HG02678 (cell line): Measurements from ENCODE around the gene WTAP.
"Not testable (repeated sequence)": the region's sequence is repeated elsewhere in the genome, so short reads cannot be mapped to it uniquely, and the experiment has no call there.

Source experiments
- ATAC-seq: cut with Tn5 transposase; IDR thresholded peaks from one replicate; pipeline ENCODE4 v1.9.1; 2021; ENCODE audit warnings: mild to moderate bottlenecking, moderate library complexity; ENCODE audit not compliant: unreplicated experiment

Gene WTAP

DNA sequence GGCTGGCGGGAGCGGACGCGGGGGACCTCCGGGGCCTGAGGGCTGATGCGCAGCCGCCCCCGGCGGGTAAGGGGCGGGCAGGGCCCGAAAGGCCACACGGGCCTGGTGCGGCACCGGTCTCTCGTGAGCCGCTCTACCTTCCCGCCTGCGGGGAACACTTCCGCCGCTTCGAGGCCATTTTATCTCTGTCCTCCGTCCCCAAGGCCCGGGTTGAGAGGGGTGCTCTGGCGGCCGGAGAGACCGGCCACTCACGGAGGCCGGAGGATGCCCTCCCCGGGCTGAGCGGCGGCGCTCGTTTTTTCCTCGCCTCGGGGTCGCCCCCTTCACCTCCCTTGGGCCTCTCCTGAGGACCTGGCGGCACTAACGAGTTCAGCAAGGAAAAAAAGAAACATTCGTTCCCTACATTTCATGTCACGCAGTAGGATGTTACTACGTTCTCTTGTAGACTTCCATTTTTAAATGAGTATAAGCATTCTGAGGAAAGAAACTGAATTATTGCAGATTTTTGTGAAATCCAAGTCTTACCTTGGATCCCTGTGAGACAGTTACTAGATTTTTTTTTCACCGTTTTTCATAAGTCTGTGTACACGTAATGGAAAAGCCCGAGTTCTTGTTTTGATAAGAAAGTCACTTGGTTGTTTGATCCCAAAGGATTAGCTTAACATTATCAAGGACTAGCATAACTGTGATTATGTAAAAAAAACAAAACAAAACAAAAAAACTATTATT lies 575 bp downstream of the WTAP start:
- ATAC-seq, result peak; percentile 28

DNA sequence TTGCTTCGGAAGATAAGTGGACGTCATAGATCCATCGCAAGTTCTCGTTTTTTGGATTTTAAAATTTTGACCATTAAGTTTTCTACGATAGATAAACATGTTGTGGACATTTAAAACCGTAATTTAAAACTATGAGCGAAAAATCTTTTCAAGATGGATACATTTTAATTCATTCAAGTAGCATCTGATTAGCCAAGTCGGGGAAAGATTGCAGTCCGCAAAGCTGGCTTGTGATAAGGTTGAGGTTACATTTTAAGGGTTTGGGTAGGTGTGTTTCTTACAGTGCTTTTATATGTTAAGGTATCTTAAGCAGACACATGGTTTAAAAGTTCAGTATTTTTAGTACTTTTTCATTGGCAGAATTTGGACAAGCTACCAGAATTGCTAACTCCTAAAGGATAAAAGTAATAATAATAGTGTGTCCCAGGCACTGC lies 1.2 kb downstream of the WTAP start:
- ATAC-seq, result no peak

DNA sequence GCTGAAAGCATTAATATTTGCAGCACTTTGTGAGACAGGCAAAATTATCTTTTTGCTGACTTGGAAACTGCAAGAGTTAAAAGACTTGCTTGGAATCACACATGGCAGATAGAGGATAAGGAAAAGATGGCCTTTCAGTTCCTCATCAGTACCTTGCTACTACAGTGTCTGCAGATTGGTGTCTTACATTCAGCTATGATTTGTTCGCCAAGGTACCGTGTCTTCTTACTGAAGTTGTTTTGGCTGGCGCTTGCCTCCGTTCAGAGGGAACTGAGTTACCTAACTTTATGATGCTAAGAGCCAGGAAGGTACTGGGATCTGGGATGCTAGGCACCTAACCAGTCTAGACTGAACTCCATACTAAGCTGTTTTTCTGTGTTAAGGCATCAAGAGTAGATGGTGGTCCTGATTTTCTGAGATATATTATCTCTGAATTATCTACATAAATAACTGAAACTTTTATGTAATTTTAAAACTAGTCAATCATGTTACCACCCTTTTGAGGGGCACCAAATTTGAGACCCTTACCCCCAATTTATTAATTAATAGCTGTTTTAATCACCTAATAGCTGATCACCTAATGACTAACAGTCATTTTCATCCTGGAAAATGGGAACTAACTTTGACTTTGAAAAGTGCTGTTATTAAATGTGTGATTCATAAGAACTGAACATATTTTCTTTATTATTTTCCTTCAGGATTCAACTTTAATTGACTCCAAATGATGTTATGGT lies 2.5 kb downstream of the WTAP start:
- no peak for ATAC-seq

DNA sequence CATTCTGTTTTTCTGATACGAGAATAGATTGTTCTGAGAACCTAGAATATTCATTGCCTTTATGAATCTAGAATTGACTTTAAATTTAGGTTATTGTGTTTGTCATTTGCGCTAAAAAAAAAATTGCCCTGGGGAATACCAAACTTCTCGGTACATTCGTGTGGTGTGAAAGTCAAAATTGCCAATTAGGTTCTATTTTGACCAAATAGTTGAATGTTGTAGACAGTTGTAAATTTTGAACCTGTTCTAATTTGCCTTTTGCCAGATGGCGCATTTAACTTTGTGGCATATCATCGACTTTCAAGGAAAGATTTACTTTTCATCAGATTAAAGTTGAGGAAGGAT lies 3.0 kb downstream of the WTAP start:
- no peak for ATAC-seq

- ATAC-seq, result not testable (repeated sequence)
These were observed 5.2 kb downstream of the WTAP start for GRCh38 chr6:159732550-159732949.

GRCh38 chr6:159733395-159733794 lies 6.1 kb downstream of the WTAP start:
- ATAC-seq, result not testable (repeated sequence)

GRCh38 chr6:159736908-159737307 lies 9.6 kb downstream of the WTAP start:
- ATAC-seq, result no peak

DNA sequence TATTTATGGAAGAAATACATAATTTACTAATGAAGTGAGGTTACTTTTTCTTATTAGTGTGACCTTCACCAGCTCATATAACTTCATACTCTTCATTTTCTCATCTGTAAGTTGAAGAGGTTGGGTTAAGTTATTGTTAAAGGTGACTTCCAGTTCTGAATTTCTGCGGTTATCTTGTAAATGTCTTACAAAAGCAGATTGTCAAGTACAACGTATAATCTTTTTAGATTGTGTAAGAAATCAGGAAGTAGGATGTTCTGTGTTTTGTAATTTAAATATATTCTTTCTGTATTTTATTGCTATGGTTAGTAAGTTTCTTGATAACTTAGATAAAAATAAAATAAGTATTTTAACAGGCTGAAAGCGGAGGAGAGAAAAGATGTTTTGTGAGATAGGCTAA lies 12.0 kb downstream of the WTAP start:
- ATAC-seq, result no peak

GRCh38 chr6:159742165-159742564 lies 14.9 kb downstream of the WTAP start:
- ATAC-seq, result no peak

GRCh38 chr6:159745081-159745480 lies 17.8 kb downstream of the WTAP start:
- no peak for ATAC-seq

GRCh38 chr6:159746759-159747158 lies 19.5 kb downstream of the WTAP start:
- ATAC-seq, result no peak

GRCh38 chr6:159748127-159748526 lies 20.8 kb downstream of the WTAP start:
- ATAC-seq, result not testable (repeated sequence)

DNA sequence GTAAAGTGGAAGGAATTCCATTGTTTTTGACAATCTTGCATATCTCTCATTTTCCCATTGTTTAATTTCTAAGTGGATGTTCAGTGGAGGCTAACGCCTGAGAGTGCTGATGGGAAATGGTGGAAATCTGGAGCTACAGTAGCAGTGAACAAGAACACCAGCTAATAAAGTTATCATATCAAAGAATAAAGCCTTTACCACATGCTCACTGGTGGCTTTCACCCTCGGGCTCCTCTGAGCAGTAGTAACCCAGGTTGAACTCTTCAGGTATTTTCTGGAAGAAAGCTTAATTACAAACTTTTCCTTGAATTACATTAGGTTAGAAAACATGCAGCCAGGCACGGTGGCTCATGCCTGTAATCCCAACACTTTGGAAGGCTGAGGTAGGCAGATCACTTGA lies 24.1 kb downstream of the WTAP start:
- ATAC-seq, result no peak

DNA sequence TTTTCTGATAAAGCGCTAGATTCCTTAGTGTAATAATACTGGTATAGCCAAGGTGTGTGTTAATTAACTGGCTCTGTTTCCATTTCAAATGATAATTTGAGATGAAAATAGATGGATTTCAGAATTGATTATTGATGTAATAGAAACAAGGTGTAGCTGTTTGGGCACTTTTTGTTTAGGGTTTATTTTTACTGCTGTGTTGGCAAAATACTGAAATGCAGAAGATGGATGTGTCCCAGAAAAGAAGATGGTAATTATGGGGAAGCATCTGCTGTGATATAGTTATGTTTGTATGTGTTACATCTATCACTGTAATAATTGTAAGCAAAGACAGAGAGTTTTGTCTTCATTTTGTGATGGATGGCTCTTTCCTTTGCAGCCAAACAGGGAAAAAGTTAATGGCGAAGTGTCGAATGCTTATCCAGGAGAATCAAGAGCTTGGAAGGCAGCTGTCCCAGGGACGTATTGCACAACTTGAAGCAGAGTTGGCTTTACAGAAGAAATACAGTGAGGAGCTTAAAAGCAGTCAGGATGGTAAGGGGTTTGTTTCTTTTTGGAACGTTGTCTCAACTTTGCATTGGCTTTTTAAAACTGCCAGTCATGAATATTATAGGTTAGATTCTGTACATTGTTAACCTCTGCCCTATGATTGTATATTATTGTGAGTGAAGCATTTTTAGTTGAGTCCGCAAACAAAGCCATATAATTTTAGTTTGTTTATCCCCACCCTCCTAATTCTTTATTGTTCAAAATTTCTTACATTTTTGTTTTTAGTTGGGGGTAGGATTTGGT lies 26.0 kb downstream of the WTAP start:
- no peak for ATAC-seq

DNA sequence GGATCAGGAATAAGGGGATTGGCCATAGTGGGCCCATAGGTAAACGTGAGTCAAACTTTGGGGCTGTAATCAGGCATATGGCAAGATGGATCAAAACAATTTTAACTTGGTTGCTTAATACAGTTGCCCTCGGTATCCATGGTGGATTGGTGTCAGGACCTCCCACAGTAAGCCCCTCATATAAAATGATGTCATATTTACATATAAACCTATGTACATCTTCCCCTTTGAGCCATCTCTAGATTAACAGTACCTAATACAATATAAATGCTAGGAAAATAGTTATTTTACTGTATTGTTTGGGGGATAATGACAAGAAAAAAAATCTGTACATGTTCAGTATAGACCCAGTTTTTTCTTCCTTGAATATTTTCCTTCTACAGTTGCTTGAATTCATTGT lies 27.1 kb downstream of the WTAP start:
- no peak for ATAC-seq

GRCh38 chr6:159754959-159755914 lies 27.9 kb downstream of the WTAP start:
- no peak for ATAC-seq

DNA sequence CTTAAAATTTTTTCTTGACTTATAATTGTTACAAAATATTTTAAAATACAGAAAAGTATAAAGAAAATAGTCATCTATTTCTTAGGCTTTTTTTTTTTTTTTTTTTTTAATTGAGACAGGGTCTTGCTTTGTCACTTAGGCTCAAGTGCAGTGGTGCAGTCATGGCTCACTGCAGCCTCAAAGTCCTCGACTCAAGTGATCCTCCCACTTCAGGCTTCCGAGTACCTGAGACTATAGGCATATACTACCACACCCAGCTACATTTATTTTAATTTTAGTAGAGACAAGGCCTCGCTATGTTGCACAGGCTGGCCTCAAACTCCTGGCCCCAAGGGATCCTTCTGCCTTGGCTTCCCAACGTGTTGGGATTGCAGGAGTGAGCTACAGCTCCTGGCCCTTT lies 29.2 kb downstream of the WTAP start:
- no peak for ATAC-seq

DNA sequence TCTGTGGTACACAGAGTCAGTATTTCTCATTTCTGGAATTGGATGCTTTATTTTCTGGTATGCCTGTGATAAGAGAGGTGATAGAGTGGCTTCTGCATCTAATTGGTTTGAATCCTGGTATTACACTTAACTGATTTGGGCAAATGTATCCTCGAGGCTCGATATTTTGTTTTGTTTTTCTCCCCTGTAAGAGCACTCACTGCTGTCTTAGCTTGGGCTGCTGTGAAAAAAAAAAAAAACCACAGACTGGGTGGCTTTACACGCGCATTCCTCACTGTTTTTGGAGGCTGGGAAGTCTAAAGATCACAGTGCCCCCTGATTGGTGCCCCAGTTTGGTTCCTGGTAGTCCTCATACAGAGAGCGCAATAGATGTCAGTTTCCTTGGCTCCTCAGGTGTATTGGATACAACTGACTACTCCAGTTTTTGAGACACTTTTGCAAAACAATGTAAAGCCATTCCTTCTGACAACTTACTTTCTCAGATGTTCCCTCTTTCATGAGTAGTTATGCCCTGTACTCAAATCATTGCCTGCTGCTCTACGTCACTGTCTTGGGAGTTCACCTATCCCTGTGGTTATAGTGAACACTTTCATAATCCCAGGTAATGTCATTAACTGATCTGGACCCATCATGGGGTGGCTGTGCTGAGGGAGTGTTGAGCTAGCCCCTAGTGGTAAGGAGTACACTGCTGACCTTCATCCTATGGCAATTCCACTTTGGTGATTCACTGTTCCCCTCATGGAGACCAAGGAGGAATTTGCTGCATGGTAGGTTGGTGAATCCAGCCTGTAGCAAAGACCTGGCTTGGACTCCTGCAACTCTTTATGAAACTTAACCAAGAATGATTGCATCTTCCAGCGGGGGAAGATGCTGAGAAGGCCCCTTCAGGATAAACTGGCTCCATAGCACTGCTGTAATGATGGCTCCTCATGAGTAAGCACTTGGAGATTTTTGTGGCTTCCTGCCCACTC lies 31.0 kb downstream of the WTAP start:
- no peak for ATAC-seq

- no peak for ATAC-seq
These were observed 32.3 kb downstream of the WTAP start for GRCh38 chr6:159759645-159760044.
